Measurements from ENCODE around the gene PHLDA2. TPM values are rescaled to one million over a fixed set of nuclear protein-coding genes. Genes with fewer than 3 reads are reported as not detected.

PHLDA2 gene
- total and polyA plus RNA-seq, 2 of the 13 experiments (the other 11 are each of a cell fraction or from before 2014, with no cell fraction given), result 0.55 to 0.78 TPM

DNA sequence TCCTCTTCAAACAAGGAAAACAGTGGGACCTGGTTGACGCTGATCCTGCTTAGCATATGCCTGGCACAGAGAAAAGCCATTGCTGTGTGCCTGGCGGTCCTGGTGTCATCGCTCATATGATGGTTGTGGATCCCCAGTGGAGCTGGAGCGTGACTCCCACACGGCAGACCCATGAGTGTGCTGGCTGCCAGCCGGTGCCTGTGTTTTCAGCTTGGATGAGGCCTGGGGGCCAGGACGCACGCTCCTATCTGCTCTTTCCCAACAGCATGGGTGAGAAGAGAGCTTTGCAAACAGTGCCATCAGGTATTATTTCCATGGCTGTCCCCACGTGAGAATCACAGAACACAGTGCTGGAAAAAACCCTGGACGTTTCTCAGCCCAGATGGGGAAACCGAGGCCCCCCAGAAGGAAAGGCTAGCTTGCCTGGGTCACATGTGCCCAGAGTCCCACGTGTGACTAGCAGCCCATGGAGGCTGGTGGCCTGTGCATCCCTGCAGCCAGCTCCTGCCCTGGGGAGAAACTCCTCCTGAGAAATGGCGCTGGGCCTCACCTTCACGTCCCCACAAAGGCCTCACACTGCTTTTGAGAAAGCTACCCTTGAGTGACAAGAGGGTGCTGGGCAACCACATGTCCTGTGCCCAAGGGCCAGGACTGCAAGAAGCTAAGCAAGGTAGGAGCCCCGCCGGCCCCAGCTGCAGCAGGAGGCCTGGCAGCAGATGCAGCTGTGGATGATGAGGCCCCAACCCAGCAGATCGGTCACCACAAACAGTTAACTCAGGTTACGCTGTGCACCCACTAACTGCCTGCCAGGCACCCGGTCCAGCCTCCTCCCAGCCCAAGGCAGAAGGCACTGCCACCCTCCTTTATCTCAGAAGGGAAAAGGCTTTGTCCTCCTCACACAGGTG lies 47.9 kb downstream of the PHLDA2 start:
- no peak for FAIRE-seq
- ChIA-PET POLR2A (no interaction called here), CTCF (ENCODE audit: low intra/inter-chr PET ratio, low total read pairs) (no interaction called here)
- Histone ChIP-seq H3K79me2 (ENCODE audit: insufficient read depth, low read length) (no peaks in the 10 kb centered on the region), H3K4me1 (ENCODE audit: insufficient read depth, low read length) (no peaks in the 10 kb centered on the region), H3K4me3 (replicated peaks in 1 of 3; ENCODE audit: insufficient read depth in 1 of 3, low read depth in 2 of 3, low read length in 3 of 3) (no peak overlapping the region), H3K9ac (ENCODE audit: insufficient read depth, low read depth, low read length) (no peak overlapping the region), H3K4me2 (ENCODE audit: low read depth, low read length) (no peak overlapping the region), H3K27ac (ENCODE audit: extremely low read length, insufficient read depth, low read length) (no peak overlapping the region), H3K27me3 (ENCODE audit: control insufficient read depth in 1 of 2, insufficient read depth in 2 of 2, low read length in 2 of 2) (peaks cover 5 to 48% of the 10 kb centered on the region in 2 experiments), H3K9me3 (ENCODE audit: low read length) (no peaks in the 10 kb centered on the region), H4K20me1 (ENCODE audit: insufficient read depth, low read length) (no peaks in the 10 kb centered on the region), H2AFZ (ENCODE audit: low read length) (no peak overlapping the region), H3K36me3 (replicated peaks in 1 of 2; ENCODE audit: control insufficient read depth in 1 of 2, insufficient read depth in 2 of 2, low read length in 2 of 2) (no peaks in the 10 kb centered on the region)
- BruUV-seq (replicated peaks), result no TSS peak
- DNase-seq (ENCODE audit: low spot score), result no peak
- intact Hi-C loops (cut with micrococcal nuclease; ENCODE audit: unreplicated experiment), result no loop called here
- TF ChIP-seq SRSF4 (IDR thresholded peaks at IDR 0.05; ENCODE audit: low read depth, low read length, poor library complexity, severe bottlenecking) (no peak), ATF6 (CRISPR knock-in tag; conservative IDR thresholded peaks at IDR 0.05) (no peak)
- in situ Hi-C loops (cut with HindIII; ENCODE audit: extremely low pct_ligation_motif_present, low pct_unique_long_range_greater_than_20kb), result no loop called here
- 28% methylated on average over 6 of the region's 19 CpGs for WGBS (ENCODE audit: low lambda C conversion rate)
- ATAC-seq, result no peak

GRCh38 chr11:2880646-2881045 lies 48.6 kb downstream of the PHLDA2 start:
- Histone ChIP-seq H3K9me3 (ENCODE audit: low read length) (no peaks in the 10 kb centered on the region), H3K9ac (ENCODE audit: insufficient read depth, low read depth, low read length) (no peak overlapping the region), H3K27ac (ENCODE audit: extremely low read length, insufficient read depth, low read length) (no peak overlapping the region), H3K4me3 (replicated peaks in 1 of 3; ENCODE audit: insufficient read depth in 1 of 3, low read depth in 2 of 3, low read length in 3 of 3) (no peak overlapping the region), H4K20me1 (ENCODE audit: insufficient read depth, low read length) (no peaks in the 10 kb centered on the region), H3K79me2 (ENCODE audit: insufficient read depth, low read length) (no peaks in the 10 kb centered on the region), H3K4me1 (ENCODE audit: insufficient read depth, low read length) (no peaks in the 10 kb centered on the region), H3K27me3 (ENCODE audit: control insufficient read depth in 1 of 2, insufficient read depth in 2 of 2, low read length in 2 of 2) (peaks cover 5 to 51% of the 10 kb centered on the region in 2 experiments), H3K4me2 (ENCODE audit: low read depth, low read length) (no peak overlapping the region), H2AFZ (ENCODE audit: low read length) (no peak overlapping the region), H3K36me3 (replicated peaks in 1 of 2; ENCODE audit: control insufficient read depth in 1 of 2, insufficient read depth in 2 of 2, low read length in 2 of 2) (no peaks in the 10 kb centered on the region)
- in situ Hi-C loops (cut with HindIII; ENCODE audit: extremely low pct_ligation_motif_present, low pct_unique_long_range_greater_than_20kb), result no loop called here
- TF ChIP-seq TBX2 (CRISPR knock-in tag; IDR thresholded peaks at IDR 0.05; ENCODE audit: borderline replicate concordance), result no peak
- TF ChIP-seq SALL1 (CRISPR knock-in tag; IDR thresholded peaks at IDR 0.05), result no peak
- no peak for TF ChIP-seq MEF2D (CRISPR knock-in tag; IDR thresholded peaks at IDR 0.05)
- no peak for TF ChIP-seq ZNF720 (CRISPR knock-in tag; IDR thresholded peaks at IDR 0.05)
- no peak for TF ChIP-seq ZNF687 (CRISPR knock-in tag; IDR thresholded peaks at IDR 0.05)
- no peak for TF ChIP-seq ZNF607 (CRISPR knock-in tag; IDR thresholded peaks at IDR 0.05; ENCODE audit: borderline replicate concordance)
- TF ChIP-seq, protein P1, sequence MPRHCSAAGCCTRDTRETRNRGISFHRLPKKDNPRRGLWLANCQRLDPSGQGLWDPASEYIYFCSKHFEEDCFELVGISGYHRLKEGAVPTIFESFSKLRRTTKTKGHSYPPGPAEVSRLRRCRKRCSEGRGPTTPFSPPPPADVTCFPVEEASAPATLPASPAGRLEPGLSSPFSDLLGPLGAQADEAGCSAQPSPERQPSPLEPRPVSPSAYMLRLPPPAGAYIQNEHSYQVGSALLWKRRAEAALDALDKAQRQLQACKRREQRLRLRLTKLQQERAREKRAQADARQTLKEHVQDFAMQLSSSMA (CRISPR knock-in tag; IDR thresholded peaks at IDR 0.05), result no peak
- TF ChIP-seq ATRX (CRISPR knock-in tag; IDR thresholded peaks at IDR 0.05; ENCODE audit: borderline replicate concordance), result no peak
- intact Hi-C loops (cut with micrococcal nuclease; ENCODE audit: unreplicated experiment), result no loop called here
- CTCF ChIA-PET (ENCODE audit: low intra/inter-chr PET ratio, low total read pairs), result no interaction called here
- ATAC-seq (no peak), DNase-seq (ENCODE audit: low spot score) (no peak), FAIRE-seq (no peak)
- BruUV-seq (replicated peaks), result no TSS peak
- POLR2A ChIA-PET, result no interaction called here
- WGBS (ENCODE audit: low lambda C conversion rate), result 52% methylated on average over 7 of the region's 7 CpGs

Data from HepG2 (cell line).